Bone marrow (tissue), 2 donors: ENCODE data around the gene ZNF724.
A peak's percentile ranks its signal among the peaks of the same experiment; 100 is the strongest.
"Not testable (repeated sequence)": the region's sequence is repeated elsewhere in the genome, so short reads cannot be mapped to it uniquely, and the experiment has no call there.

ENCODE experiments used
- DNase-seq, 2 donors: peaks; one replicate each; lab custom pipeline; 2025; lab: John Stamatoyannopoulos, UW

Gene ZNF724

DNA sequence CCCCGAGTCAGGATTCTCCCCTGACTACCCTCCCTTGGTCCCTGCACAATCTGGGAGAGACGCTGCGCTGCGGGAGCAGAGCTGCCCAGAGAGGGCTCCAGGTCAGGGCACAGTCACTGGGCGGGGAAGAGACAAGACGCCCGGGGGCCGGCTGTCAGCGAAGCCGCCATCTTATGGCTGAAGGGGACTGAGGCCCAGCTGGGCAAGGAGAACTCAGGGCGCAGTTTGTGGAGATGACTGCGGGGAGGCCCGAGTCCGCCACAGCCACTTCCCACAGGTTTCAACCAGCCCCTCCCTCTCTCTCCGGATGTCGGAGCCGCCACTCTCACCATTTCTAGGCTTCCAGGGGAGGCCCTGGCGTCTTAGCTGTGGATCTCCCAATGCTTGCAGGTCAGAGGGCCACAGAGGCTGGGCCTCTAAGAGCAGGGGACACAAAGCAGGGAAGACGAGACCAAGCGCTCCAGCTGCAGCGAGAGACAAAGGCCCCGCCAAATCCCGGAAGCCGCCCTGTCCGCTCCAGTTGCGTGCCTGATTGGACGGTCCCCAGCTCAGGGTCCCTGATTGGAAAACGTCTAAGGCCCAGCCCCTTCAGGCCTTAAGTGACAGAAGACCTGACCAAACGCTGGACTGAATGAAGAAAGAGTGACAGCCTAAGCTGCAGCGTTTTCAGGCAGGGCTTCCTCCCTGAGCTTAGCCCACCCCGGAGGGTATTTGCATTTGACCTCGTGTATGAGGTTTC, at the start of gene ZNF724:
TSS of gene ZNF724 (minus strand) at position 484 of the 739 bp plus-strand sequence. CDS start at position 332, 152 bp downstream.
- peak; percentile 54 to 93 for DNase-seq

DNA sequence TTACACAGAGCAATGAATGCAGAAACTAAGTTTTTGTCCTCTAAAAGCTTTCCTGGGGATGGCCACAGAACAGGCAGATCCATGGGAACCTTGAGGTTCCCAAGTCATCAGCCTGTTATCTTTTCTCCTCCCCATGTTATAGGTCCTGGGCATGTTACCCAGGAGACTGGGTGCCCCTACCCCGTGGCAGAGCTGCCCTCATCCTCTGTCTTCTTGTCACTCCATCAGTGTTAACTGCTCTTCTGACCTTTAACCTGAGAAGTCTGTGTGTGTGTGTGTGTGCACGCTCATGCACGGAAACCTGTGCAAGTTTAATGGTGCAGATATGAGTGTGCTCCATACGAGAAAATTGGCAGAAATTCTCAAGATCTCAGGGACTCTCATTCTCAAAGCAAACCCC, 43.9 kb upstream of the ZNF724 start:
- no peak for DNase-seq

DNA sequence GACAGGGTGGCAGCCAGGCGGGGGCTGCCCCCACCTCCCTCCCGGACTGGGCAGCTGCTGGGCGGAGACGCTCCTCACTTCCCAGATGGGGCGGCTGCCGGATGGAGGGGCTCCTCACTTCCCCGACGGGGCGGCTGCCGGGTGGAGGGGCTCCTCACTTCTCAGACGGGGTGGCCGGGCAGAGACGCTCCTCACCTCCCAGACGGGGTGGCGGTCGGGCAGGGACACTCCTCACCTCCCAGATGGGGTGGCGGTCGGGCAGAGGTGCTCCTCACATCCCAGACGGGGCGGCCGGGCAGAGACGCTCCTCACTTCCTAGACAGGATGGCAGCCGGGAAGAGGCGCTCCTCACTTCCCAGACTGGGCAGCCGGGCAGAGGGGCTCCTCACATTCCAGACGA, 39.8 kb upstream of the ZNF724 start:
- not testable (repeated sequence) for DNase-seq

DNA sequence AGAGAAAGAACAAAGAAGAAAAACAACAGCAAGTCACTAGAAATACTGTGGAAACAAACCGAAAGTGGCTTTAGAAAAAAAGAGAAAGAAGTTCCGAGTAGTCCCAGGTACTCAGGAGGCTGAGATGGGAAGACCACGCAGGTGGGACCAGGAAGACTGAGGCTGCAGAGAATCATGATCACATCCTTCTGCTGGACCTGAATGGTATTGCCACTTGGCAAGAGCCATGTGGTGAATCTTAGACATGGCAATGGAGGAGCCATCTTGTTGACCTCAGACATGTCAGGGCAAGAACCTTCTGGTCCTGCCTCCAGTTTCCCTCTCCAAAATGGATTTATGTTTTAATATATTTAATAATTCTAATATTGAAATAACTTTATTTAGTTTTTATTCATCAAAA, 37.4 kb upstream of the ZNF724 start:
- no peak for DNase-seq

DNA sequence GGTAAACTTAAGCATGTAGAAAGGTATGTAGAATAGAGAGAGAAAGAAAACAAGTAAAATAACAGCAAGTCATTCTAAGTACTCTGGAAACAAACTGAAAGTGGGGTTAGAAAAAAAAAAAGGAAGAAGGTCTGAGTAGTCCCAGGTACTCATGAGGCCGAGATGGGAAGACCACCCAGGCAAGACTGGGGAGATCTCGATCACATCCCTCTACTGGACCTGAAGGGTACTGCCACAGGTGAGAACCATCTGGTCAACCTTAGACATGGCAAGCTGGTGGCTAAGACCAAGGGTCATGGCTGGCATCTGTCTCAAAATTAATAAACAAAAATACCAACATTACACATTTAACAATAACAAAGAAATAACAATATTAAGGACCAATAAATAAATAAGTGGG, 36.3 kb upstream of the ZNF724 start:
- DNase-seq = no peak

DNA sequence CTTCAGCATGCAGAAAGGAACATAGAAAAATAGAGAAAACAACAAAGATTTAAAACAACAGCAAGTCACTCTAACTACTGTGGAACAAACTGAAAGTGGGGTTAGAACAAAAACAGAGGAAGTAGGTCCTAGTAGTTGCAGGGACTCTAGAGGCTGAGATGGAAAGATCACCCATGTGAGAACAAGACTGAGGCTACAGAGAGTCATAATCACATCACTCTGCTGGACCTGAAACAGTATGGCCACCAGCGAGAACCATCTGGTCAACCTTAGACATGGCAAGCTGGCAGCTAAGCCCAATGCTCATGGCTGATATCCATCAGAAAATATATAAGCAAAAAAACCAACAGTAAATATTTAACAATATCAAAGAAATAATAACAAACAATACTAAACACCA, 35.8 kb upstream of the ZNF724 start:
- DNase-seq = no peak

DNA sequence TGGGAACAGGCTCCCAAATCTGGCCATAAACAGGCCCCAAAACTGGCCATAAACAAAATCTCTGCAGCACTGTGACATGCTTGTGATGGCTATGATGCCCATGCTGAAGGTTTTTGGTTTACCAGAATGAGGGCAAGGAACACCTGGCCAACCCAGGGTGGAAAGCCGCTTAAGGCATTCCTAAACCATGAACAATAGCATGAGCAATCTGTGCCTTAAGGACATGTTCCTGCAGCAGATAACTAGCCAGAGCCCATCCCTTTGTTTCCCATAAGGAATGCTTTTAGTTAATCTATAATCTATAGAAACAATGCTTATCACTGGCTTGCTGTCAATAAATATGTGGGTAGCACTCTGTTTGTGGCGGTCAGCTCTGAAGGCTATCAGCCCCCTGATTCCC, 35.1 kb upstream of the ZNF724 start:
- not testable (repeated sequence) for DNase-seq

DNA sequence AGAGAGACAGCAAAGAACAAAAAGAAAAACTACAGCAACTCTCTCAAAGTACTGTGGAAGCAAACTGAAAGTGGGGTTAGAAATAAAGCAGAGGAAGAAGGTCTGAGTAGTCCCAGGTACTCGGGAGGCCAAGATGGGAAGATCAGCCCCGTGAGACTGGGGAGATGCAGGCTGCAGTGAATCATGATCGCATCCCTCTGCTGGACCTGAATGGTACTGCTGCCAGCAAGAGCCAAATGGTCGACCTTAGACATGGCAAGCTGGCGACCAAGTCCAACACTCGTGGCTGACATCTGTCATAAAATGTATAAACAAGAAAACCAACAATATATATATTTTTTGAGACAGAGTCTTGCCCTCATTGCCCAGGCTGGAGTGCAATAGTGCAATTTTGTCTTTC, 33.7 kb upstream of the ZNF724 start:
- DNase-seq = peak in 1 of 2 donors; percentile 6

DNA sequence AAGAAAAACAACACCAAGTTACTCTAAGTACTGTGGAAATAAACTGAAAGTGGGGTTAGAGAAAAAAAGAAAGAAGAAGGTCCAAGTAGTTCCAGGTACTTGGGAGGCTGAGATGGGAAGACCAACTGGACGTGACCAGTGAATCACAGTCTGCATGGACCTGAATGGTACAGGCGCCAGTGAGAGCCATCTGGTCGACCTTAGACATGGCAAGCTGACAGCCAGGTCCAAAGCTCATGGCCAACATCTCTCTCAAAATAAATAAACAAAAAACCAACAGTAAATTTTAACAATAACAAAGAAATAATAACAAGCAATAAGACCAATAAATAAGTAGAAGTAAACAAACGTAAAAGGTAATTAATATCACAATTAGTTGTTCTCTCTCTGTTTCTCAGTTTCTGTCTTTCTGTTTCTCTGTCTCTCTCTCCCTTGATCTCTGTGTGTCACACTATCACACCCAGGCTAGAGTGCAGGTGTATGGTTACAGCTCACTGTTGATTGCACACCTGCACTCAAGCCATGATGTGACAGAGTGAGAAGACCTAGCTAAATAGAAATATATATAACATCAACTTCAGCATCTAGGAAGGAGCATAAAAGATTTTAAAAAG, 31.6 kb upstream of the ZNF724 start:
- DNase-seq = no peak

DNA sequence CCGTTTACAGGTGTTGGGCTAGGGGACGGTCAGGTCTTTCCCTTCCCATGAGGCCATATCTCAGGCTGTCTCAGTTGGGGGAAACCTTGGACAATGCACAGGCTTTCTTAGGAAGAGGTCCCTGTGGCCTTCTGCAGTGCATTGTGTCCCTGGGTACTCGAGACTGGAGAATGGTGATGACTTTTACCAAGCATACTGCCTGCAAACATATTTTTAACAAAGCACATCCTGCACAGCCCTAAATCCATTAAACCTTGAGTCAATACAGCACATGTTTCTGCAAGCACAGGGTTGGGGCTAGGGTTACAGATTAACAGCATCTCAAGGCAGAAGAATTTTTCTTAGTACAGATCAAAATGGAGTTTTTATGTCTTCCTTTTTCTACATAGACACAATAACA, 27.9 kb upstream of the ZNF724 start:
- DNase-seq = not testable (repeated sequence)

DNA sequence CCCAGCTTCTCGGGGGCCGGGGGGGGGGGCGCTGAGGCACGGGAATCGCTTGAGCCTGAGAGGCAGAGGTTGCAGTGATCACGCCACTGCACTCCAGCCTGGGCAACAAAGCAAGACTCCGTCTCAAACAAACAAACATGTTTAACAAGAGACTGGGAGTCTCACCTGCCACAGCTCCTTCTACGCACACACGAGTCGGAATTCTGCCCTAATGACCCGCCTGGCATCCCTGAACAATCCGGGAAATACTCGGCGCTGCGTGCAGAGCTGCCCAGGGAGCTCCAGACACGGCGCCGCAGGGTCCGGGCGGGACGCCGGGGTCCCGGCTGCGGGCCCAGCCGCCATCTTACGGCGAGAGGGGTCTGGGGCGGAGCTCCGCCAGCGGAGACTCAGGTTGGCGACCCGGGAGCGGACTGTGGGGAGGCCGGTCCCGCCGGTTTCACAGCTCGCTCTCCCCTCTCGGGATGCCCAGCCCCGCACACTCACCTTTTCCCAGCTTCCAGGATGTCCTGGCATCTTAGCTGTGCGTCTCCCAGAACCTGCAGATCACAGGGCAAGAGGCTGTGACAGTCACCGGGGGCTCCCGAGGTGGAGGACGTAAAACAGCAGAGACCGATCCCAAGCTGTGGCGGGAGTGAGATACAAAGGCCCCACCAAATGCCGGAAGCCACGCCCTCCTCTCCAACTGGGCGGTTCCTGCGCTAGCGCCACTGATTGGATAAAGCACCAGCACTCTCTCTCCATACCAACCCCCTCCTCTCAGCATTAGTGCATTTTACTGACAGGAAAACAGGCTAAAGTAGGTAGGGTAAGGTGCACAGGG, 23.6 kb upstream of the ZNF724 start:
- peak; percentile 51 to 92 for DNase-seq

DNA sequence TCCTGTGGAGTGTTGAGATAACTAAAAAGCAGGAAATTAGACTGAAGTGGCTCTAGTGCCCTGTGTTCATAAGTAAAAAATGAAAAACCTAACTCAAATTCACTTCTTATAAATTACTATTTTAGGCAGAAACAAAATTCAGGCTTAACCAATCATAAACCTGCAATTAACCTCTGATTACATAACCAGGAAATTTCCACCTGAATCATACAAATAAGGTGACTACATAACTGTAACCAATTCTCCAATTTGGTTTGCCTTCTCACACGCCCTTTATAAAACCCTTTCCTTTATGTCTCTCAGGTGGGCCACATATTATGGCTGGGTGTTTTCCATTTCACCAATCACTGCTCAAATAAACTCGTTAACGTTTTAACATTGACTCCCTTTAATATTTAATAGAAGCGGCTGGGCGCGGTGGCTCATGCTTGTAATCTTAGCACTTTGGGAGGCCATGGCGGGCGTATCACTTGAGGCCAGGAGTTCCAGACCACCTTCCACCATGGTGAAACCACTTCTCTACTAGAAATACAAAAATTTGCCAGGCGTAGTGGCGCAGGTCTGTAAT, 22.9 kb upstream of the ZNF724 start:
- no peak for DNase-seq

DNA sequence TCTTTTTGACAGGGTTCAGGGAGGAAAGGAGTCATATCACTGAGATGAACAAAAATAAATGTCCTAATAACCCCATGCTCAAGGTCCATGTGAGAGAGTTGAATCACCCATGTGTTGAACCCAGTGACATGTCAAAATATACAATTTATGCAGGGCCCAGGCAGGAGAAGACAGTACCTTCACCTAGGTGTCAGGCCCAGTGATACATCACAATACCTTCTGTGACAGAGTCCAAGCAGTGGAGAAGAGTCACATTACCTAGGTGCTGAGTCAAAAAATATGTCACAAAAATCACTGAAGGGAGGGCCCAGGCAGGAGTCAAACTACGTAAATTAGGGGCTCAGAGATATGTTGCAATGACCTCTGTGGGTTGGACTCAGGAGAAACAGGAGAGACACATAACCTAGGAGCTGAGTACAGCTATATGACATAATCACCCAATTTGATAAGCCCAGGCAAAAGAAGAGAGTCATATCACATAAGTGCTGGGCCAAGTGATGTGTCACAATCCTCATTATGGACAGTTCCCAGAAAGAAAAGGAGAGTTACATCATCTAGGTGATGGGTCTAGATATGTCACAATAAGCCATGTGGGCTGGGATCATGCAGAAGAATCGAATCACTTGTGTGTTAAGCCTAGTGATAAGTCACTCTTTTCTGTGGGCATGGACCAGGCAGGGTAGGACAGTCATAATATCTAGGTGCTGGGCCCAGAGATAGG, 13.8 kb upstream of the ZNF724 start:
- no peak for DNase-seq

DNA sequence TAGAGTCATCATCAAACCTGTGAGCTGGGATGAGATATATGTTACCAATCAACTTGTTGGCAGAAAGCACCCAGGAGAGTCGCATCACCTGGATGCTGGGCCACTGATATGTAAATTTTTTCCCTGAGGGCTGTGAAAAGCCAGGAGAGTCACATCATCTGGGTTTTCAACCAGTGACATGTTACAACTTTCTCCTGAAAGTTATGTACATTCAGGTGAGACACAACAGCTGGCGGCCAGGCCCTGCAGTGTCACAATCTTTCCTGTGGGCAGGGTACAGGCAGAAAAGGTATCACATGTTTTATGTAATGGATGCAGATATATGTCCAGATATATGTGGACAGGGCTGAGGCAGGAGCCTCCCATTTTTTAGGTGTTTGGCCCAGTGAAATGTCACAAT, 13.2 kb upstream of the ZNF724 start:
- DNase-seq = no peak

DNA sequence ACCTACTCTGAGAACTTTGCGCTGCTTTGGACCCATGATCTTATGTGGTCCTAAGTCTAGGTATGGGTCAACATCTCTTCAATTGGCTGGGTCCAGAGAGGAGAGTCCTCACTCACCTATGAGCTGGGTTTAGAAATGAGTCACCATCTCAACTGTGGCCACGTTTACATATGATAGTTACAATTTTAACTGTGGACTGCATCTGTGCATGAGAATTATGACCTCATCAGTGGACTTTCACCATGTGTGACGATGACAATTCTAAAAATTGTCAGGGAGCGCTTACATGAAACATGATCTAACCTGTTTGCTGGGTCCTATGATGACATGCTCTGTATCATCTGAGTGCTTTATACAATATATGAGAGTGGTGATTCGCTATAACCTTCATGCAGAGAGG, 12.7 kb upstream of the ZNF724 start:
- DNase-seq = no peak

DNA sequence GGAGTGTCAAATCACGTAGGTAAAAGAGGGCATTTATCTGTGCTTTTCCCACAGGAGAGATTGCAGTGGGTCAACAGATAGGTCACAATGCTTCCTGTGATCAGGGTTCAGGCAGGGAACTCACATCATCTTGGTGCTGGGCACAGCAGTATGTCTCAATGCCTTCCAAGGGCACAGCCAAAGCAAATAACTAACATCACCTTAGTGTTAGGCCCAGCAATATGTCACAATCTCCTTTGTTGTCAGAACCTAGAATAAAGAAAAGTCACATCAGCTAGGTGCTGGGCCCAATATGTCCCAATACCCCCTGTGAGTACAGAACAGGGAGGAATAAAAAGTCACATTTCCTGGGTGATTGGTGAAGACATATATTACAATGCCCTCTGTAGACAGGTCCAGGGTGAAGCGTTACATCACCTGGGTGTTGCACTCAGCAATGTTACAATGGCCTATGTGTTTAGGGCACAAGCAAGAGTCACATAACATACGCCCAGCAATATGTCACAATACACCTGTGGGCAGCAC, 11.4 kb upstream of the ZNF724 start:
- no peak for DNase-seq

DNA sequence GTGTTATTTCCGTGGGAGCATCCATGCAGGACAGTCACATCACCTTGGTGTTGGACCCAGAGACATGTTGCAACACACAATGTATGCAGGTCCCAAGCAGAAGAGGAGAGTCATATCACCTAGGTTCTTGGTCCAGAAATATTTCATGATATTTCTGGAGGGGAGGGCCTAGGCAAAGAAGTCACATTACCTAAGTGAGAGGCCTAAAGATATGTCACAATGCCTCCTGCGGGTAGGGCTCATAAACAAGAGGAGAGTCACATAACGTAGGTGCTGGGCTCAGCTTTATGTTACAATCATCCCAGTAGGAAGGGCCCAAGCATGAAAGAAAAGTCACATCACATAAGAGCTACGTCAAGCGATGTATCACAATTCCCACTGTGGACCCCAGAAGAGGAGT, 10.8 kb upstream of the ZNF724 start:
- no peak for DNase-seq

DNA sequence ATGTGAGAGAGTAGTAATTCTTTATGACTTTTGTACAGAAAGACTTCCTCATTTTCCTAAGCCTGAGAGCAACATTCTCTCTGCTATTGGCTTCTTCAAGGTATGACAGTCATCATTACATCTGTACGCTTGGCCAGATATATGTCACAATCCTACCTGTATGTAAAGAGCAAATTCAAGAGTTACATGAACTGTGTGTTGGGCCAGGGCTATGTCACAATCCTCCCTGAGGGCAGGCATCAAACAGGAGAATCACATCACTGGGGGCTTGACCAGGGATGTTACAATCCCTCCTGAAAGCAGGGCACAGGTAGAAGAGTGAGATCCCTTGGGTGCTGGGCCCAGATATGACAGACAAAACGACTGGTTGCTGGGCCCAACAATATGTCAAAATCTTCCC, 9.8 kb upstream of the ZNF724 start:
- DNase-seq = no peak

DNA sequence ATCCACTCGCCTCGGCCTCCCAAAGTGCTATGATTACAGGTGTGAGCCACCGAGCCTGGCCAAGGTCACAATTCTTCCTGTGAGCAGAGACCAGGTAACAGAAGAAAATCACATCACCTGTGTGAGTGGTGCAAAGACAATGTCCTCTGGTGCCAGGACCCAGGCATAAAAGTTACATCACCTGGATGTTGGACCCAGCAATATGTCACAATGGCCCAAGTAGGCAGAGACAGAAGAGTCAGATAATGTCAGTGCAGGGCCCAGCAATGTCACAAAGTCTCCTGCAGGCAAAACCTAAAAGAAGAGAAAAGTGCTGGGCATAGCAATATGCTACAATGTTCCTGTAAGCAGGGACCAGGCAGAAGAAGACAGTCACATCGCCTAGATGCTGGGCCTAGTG, 5.5 kb upstream of the ZNF724 start:
- no peak for DNase-seq

DNA sequence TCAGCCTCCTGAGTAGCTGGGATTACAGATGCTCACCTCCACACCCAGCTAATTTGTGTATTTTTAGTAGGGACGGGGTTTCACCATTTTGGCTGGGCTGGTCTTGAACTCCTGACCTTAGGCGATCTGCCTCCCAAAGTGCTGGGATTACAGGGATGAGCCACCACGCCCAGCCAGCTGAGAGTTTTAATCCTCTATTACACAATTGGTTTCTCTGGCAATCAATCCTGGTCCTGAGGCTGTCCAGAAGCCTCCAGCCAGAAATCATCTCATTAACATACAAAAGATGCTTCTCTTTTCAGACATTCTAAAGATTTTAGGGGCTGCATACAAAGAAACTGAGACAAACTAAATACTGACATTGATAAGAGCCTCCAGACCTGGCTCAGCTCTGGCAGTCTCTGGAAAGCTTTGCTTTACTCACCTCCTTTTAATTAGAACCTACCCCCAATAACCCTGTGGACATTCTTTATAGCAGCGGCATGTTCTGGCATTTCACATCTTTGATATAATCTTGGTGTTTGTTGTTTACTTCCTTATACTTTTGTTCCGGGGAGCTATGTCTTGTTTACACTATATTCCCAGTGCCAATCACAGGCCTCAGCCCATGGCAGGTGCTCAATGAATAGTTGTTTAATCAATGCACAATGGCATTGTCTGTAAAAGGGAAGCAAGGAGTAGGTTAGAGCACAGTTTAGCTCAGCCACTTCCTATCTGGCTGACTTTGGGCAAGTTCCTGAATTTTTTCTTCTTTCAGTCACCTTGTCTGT, 4.1 kb upstream of the ZNF724 start:
- DNase-seq = no peak

DNA sequence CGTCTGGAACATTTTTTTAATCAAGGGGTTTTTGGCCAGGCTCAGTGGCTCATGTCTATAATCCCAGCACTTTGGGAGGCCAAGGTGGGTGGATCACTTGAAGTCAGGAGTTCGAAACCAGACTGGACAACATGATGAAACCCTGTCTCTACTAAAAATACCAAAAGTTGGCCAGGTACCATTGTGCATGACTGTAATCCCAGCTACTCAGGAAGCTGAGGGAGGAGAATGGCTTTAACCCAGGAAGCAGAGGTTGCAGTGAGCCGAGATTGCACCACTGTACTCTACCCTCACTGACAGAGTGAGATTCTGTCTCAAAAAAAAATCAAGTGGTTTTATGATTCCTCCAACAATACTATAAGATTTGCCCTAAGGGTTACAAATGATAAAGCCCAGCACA, 3.1 kb upstream of the ZNF724 start:
- DNase-seq = not testable (repeated sequence)
